Thyroid gland (tissue), 4 donors: Measurements from ENCODE around the gene RAB40C.

ENCODE experiments used
- CTCF ChIP-seq, 6 experiments: fragments of 200-600 bp in 3 of 6; fragments of 450-650 bp in 3 of 6; sonication (generic) in 3 of 6; IDR thresholded peaks; one replicate each; pipeline ENCODE4 v1.5.1; 2016 to 2019; ENCODE audit warnings: antibody characterized with exemption in 6 of 6, mild to moderate bottlenecking in 2 of 6, inconsistent platforms in 1 of 6, moderate library complexity in 1 of 6
- POLR2A ChIP-seq, 2 donors: fragments of 450-650 bp; IDR thresholded peaks; one replicate each; pipeline ENCODE4 v1.6.1; 2017; ENCODE audit warnings: antibody characterized with exemption in 2 of 2, mild to moderate bottlenecking in 2 of 2, moderate library complexity in 1 of 2

GRCh38 chr16:628321-629061 lies 38.6 kb downstream of the RAB40C start:
- TF ChIP-seq CTCF (IDR thresholded peaks at IDR 0.05) = no peak
- no peak for TF ChIP-seq POLR2A (IDR thresholded peaks at IDR 0.05)
